Endothelial cell of umbilical vein (primary cell): ENCODE measurements around the gene UNC13D. TPM values are rescaled to one million over a fixed set of nuclear protein-coding genes. Genes with fewer than 3 reads are reported as not detected.

ENCODE experiments used
- BruUV-seq: library from RNA; stranded (reverse); fragments of 400-500 nt; replicated peaks from 2 replicates; lab custom pipeline; 2021; lab: Mats Ljungman, UMichigan
- CTCF ChIA-PET: fragments of 300-600, 350-600 bp; sonication (Branson Sonifier 250); formaldehyde crosslinking; loops from one replicate; lab custom pipeline; 2021; ENCODE audit warnings: antibody characterized with exemption, inconsistent platforms; lab: Charles Lee
- POLR2A ChIA-PET: fragments of 300-600, 350-600 bp; sonication (Branson Sonifier 250); formaldehyde crosslinking; loops from one replicate; lab custom pipeline; 2021; ENCODE audit warnings: antibody characterized with exemption, inconsistent platforms; lab: Charles Lee
- DNase-seq: peaks from one replicate; pipeline ENCODE4 v3.0.0-alpha.2; 2011; ENCODE audit warnings: low read depth, low spot score
- FAIRE-seq: peaks from 2 replicates; lab custom pipeline; 2011; peaks lifted over from hg19 to GRCh38; lab: Jason Lieb, UNC
- H2AFZ ChIP-seq: 2 replicates; pipeline ENCODE4 v1.6.0; 2012; ENCODE audit warnings: low read depth, low read length, control low read depth, inconsistent platforms
- H3K27ac ChIP-seq: 2 replicates; pipeline ENCODE4 v1.5.1; 2011; ENCODE audit warnings: low read depth, mild to moderate bottlenecking, control low read depth, low read length, moderate library complexity; ENCODE audit not compliant: insufficient read depth
- H3K27me3 ChIP-seq, 2 experiments: 2 replicates each; pipeline versions ENCODE4 v1.6.0 to v1.6.1; 2011; ENCODE audit warnings: low read length in 2 of 2, mixed read lengths in 1 of 2; ENCODE audit not compliant: control insufficient read depth in 2 of 2, insufficient read depth in 2 of 2
- H3K36me3 ChIP-seq, 2 experiments: 2 replicates in 1 of 2; 3 replicates in 1 of 2; pipeline ENCODE4 v1.5.1; 2011; ENCODE audit warnings: low read length in 2 of 2, mild to moderate bottlenecking in 1 of 2, moderate library complexity in 1 of 2; ENCODE audit not compliant: control insufficient read depth in 2 of 2, insufficient read depth in 2 of 2; ENCODE audit errors: extremely low read depth in 1 of 2
- H3K4me1 ChIP-seq: 3 replicates; pipeline ENCODE4 v1.5.1; 2011; ENCODE audit warnings: mild to moderate bottlenecking, low read length; ENCODE audit not compliant: control insufficient read depth, insufficient read depth; ENCODE audit errors: extremely low read depth
- H3K4me2 ChIP-seq: 2 replicates; pipeline ENCODE4 v1.6.1; 2011; ENCODE audit warnings: low read length, control low read depth, mixed read lengths; ENCODE audit not compliant: insufficient read depth
- H3K4me3 ChIP-seq, 3 experiments: fragments of 200-600 bp in 1 of 3; sonication (generic), shearing (Covaris generic) in 1 of 3; replicated peaks in 1 of 3; 2 replicates each; pipeline ENCODE4 v1.5.1; 2011 to 2016; ENCODE audit warnings: control low read depth in 3 of 3, low read length in 3 of 3, mild to moderate bottlenecking in 2 of 3, inconsistent platforms in 1 of 3, low read depth in 1 of 3, moderate library complexity in 1 of 3; ENCODE audit not compliant: insufficient read depth in 1 of 3
- H3K79me2 ChIP-seq: 2 replicates; pipeline ENCODE4 v1.6.0; 2012; ENCODE audit warnings: low read length, inconsistent platforms; ENCODE audit not compliant: control insufficient read depth, insufficient read depth
- H3K9ac ChIP-seq: replicated peaks from 2 replicates; pipeline ENCODE3; 2011; ENCODE audit warnings: low read length, control low read depth; ENCODE audit not compliant: insufficient read depth; ENCODE audit errors: extremely low read depth
- H3K9me1 ChIP-seq: replicated peaks from 3 replicates; pipeline ENCODE4 v1.6.0; 2011; ENCODE audit warnings: mild to moderate bottlenecking, low read length; ENCODE audit not compliant: control insufficient read depth, insufficient read depth; ENCODE audit errors: extremely low read depth
- H3K9me3 ChIP-seq: replicated peaks from 2 replicates; pipeline ENCODE4 v1.5.1; 2012; ENCODE audit warnings: low read length, inconsistent platforms; ENCODE audit not compliant: control insufficient read depth, insufficient read depth
- H4K20me1 ChIP-seq: replicated peaks from 2 replicates; pipeline ENCODE3; 2011; ENCODE audit warnings: mild to moderate bottlenecking, low read length; ENCODE audit not compliant: control insufficient read depth, insufficient read depth; ENCODE audit errors: extremely low read depth
- EZH2 ChIP-seq: IDR thresholded peaks from 2 replicates; pipeline ENCODE4 v1.6.1; 2012; ENCODE audit warnings: borderline replicate concordance, low read depth, mild to moderate bottlenecking, moderate library complexity, low read length, inconsistent platforms; ENCODE audit not compliant: severe bottlenecking
- FOS ChIP-seq: IDR thresholded peaks from 2 replicates; pipeline ENCODE4 v1.6.1; 2011; ENCODE audit warnings: mild to moderate bottlenecking, low read length, moderate library complexity, borderline replicate concordance; ENCODE audit not compliant: insufficient read depth
- GATA2 ChIP-seq: IDR thresholded peaks from 2 replicates; pipeline ENCODE4 v1.7.0; 2011; ENCODE audit warnings: low read depth, mild to moderate bottlenecking, moderate library complexity, mixed read lengths, low read length; ENCODE audit not compliant: insufficient read length, insufficient read depth
- JUN ChIP-seq: IDR thresholded peaks from 2 replicates; pipeline ENCODE4 v1.6.1; 2011; ENCODE audit warnings: borderline replicate concordance, low read depth; ENCODE audit not compliant: insufficient read length, insufficient read depth
- MYC ChIP-seq: IDR thresholded peaks from one replicate; pipeline ENCODE4 v1.6.1; 2011; ENCODE audit warnings: mild to moderate bottlenecking, low read depth, low read length
- POLR2A ChIP-seq: IDR thresholded peaks from 2 replicates; pipeline ENCODE4 v1.6.1; 2012; ENCODE audit warnings: low read depth, mild to moderate bottlenecking, control low read depth, low read length
- POLR2AphosphoS5 ChIP-seq: IDR thresholded peaks from 2 replicates; pipeline ENCODE4 v1.6.1; 2012; ENCODE audit warnings: low read depth, mild to moderate bottlenecking, control low read depth, low read length, moderate library complexity; ENCODE audit not compliant: insufficient read depth
- dilution Hi-C: fragments of 300-500 bp; cut with MboI; formaldehyde crosslinking; loops from one replicate; pipeline ENCODE4 v1.15.0; 2019; ENCODE audit warnings: low sequenced_read_pairs; ENCODE audit not compliant: extremely low pct_ligation_motif_present
- intact Hi-C: fragments of 100-400 bp; cut with micrococcal nuclease; formaldehyde crosslinking; loops from one replicate; pipeline ENCODE4 v1.10.0; 2022
- polyA plus RNA-seq, 4 experiments: library from polyadenylated mRNA; depleted of rRNA in 3 of 4; stranded (reverse) in 3 of 4; unstranded in 1 of 4; fragments of >200 nt; gene quantifications; 2 replicates each; pipeline versions ENCODE4 v1.2.1 to v1.2.3, GENCODE V29; 2011 to 2012; ENCODE audit warnings: missing spikeins in 1 of 4
- total RNA-seq: library from RNA; stranded (reverse); gene quantifications from 2 replicates; pipeline ENCODE4 v1.2.3, GENCODE V29; 2021
- TF ChIP-seq, protein P1 (sequence below): IDR thresholded peaks from 2 replicates; pipeline ENCODE4 v1.6.1; 2011; ENCODE audit not compliant: insufficient read depth, insufficient read length
- TF ChIP-seq, protein P2 (sequence below), 2 donors: IDR thresholded peaks; 1 replicate in 1 of 2; 2 replicates in 1 of 2; pipeline ENCODE4 v1.5.1; 2011; ENCODE audit warnings: low read length in 2 of 2, mild to moderate bottlenecking in 2 of 2, moderate library complexity in 2 of 2, control low read depth in 1 of 2, inconsistent platforms in 1 of 2, low read depth in 1 of 2; ENCODE audit not compliant: insufficient read depth in 1 of 2; ENCODE audit errors: extremely low read depth in 1 of 2

The UNC13D gene
- total and polyA plus RNA-seq, 2 donors (not counting 3 experiments of a cell fraction or from before 2014, with no cell fraction given), result 6.9 to 14.9 TPM

DNA sequence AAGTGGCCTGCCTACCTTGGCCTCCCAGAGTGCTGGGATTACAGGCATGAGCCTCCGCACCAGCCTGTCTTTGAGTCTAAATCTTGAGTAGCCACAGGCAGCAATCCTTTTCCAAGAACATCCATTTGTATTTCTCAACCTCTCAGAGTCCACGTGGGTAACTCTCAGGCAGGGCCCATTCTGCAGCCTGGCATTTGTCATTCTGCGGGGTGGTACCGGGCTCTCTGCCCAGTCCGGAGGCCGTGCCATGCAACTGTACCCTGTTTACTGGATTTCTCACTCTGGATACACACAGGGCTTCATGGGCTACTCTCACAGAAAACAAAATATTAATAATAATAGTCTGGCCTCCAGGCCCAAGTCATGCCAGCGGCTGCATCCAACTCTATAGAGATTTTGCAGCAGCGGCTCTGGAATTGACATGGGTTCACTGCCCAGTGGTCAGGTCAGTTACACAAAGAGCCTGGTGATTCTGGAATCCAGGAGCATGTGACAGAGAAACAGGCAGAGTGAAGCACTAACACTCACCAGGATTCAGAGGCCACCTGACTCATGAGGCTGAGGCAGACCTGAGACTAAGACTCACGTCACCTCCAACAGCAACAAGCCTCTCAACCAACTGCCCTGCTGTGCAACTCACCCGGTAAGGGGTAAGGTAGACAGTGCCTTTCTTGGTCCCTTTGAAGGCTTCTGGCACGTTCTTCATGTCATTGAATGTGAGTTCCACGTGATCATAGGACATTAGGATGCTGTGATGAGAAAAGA is 6.9 kb upstream of the UNC13D start:
- no peaks in the 10 kb centered on the region for H3K9me1 ChIP-seq
- H3K27me3 ChIP-seq, result no peaks in the 10 kb centered on the region
- peaks cover 37% of the 10 kb centered on the region for H3K4me1 ChIP-seq
- intact Hi-C loops, result no loop called here
- dilution Hi-C loops, result no loop called here
- CTCF ChIA-PET, result interaction anchor here (0.6 kb wide), 1 partner anchor 12 kb away, joined by 3 read pairs; no protein-coding TSS in a partner anchor
- TF ChIP-seq JUN (no peak), MYC (no peak), FOS (no peak), EZH2 (no peak), POLR2AphosphoS5 (no peak), GATA2 (no peak), POLR2A (no peak)
- TF ChIP-seq, protein P1, sequence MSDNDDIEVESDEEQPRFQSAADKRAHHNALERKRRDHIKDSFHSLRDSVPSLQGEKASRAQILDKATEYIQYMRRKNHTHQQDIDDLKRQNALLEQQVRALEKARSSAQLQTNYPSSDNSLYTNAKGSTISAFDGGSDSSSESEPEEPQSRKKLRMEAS, result no peak
- TF ChIP-seq, protein P2, sequence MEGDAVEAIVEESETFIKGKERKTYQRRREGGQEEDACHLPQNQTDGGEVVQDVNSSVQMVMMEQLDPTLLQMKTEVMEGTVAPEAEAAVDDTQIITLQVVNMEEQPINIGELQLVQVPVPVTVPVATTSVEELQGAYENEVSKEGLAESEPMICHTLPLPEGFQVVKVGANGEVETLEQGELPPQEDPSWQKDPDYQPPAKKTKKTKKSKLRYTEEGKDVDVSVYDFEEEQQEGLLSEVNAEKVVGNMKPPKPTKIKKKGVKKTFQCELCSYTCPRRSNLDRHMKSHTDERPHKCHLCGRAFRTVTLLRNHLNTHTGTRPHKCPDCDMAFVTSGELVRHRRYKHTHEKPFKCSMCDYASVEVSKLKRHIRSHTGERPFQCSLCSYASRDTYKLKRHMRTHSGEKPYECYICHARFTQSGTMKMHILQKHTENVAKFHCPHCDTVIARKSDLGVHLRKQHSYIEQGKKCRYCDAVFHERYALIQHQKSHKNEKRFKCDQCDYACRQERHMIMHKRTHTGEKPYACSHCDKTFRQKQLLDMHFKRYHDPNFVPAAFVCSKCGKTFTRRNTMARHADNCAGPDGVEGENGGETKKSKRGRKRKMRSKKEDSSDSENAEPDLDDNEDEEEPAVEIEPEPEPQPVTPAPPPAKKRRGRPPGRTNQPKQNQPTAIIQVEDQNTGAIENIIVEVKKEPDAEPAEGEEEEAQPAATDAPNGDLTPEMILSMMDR (IDR thresholded peaks at IDR 0.05; ENCODE audit: extremely low read depth in 1 of 2, insufficient read depth in 1 of 2, low read depth in 1 of 2, low read length in 2 of 2), result no peak
- DNase-seq (no peak), FAIRE-seq (no peak)
- H4K20me1 ChIP-seq, result no peaks in the 10 kb centered on the region
- POLR2A ChIA-PET, result no interaction called here
- no peak overlapping the region for H3K4me2 ChIP-seq
- no peak overlapping the region for H3K4me3 ChIP-seq
- H3K9ac ChIP-seq, result no peak overlapping the region
- no peak overlapping the region for H2AFZ ChIP-seq
- H3K9me3 ChIP-seq, result no peaks in the 10 kb centered on the region
- H3K79me2 ChIP-seq, result peaks cover 13% of the 10 kb centered on the region
- no peak overlapping the region for H3K27ac ChIP-seq
- peaks cover 3 to 37% of the 10 kb centered on the region in 2 experiments for H3K36me3 ChIP-seq
- no TSS peak for BruUV-seq
